ENCODE results near the gene MOSMO. TPM values are rescaled to one million over a fixed set of nuclear protein-coding genes. Genes with fewer than 3 reads are reported as not detected.

The MOSMO gene
- total and polyA plus RNA-seq, 2 donors (not counting 1 experiment from before 2014, with no cell fraction given): 13.0 to 20.2 TPM

GRCh38 chr16:22123146-22123545 is 115.2 kb downstream of the MOSMO start:
- Histone ChIP-seq H3K27me3 (replicated peaks in 1 of 4; ENCODE audit: control extremely low read depth in 1 of 4, control insufficient read depth in 3 of 4, insufficient read depth in 4 of 4, low read length in 3 of 4) (peaks cover 0 to 2% (median 0%) of the 10 kb centered on the region in 4 experiments), H3K9me3 (ENCODE audit: control extremely low read depth in 1 of 3, control insufficient read depth in 2 of 3, insufficient read depth in 1 of 3, low read length in 2 of 3) (no peaks in the 10 kb centered on the region), H3K4me3 (ENCODE audit: control extremely low read depth in 1 of 5, extremely low read depth in 1 of 5, insufficient read depth in 1 of 5, low read depth in 2 of 5, low read length in 4 of 5) (no peak overlapping the region), H3K79me2 (ENCODE audit: control insufficient read depth, insufficient read depth, low read length) (no peaks in the 10 kb centered on the region), H3K4me1 (ENCODE audit: control insufficient read depth in 2 of 2, insufficient read depth in 2 of 2, low read length in 2 of 2) (peaks cover 4 to 5% of the 10 kb centered on the region in 2 donors), H3K27ac (ENCODE audit: low read length in 2 of 2) (no peak overlapping the region), H2AFZ (ENCODE audit: insufficient read depth, low read depth, low read length, poor library complexity, severe bottlenecking) (no peak overlapping the region), H4K20me1 (ENCODE audit: control insufficient read depth, insufficient read depth, low read length, poor library complexity, severe bottlenecking) (no peaks in the 10 kb centered on the region), H3K4me2 (replicated peaks; ENCODE audit: low read depth, low read length, poor library complexity, severe bottlenecking) (no peak overlapping the region), H3K36me3 (replicated peaks in 1 of 2; ENCODE audit: control extremely low read depth in 1 of 2, control insufficient read depth in 1 of 2, extremely low read depth in 1 of 2, insufficient read depth in 2 of 2, low read length in 1 of 2) (no peaks in the 10 kb centered on the region), H3K9ac (ENCODE audit: low read length) (no peak overlapping the region)
- DNase-seq (no peak), ATAC-seq (ENCODE audit: low read depth) (no peak)
- Mint-ChIP-seq H3K4me1 (peaks cover 12% of the 10 kb centered on the region), H3K27me3 (peaks cover 7% of the 10 kb centered on the region), H3K27ac (no peak overlapping the region), H3K9me3 (ENCODE audit: insufficient read depth) (peaks cover 2% of the 10 kb centered on the region), H3K4me3 (no peak overlapping the region)
- intact Hi-C loops (cut with micrococcal nuclease): no loop called here
- no peak for TF ChIP-seq EZH2 (IDR thresholded peaks at IDR 0.05; ENCODE audit: borderline replicate concordance, insufficient read depth, low read depth, low read length, poor library complexity, severe bottlenecking)
- TF ChIP-seq, protein P1, sequence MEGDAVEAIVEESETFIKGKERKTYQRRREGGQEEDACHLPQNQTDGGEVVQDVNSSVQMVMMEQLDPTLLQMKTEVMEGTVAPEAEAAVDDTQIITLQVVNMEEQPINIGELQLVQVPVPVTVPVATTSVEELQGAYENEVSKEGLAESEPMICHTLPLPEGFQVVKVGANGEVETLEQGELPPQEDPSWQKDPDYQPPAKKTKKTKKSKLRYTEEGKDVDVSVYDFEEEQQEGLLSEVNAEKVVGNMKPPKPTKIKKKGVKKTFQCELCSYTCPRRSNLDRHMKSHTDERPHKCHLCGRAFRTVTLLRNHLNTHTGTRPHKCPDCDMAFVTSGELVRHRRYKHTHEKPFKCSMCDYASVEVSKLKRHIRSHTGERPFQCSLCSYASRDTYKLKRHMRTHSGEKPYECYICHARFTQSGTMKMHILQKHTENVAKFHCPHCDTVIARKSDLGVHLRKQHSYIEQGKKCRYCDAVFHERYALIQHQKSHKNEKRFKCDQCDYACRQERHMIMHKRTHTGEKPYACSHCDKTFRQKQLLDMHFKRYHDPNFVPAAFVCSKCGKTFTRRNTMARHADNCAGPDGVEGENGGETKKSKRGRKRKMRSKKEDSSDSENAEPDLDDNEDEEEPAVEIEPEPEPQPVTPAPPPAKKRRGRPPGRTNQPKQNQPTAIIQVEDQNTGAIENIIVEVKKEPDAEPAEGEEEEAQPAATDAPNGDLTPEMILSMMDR (IDR thresholded peaks at IDR 0.05): no peak
- POLR2A ChIA-PET: no interaction called here
- CTCF ChIA-PET: no interaction called here
- 20% methylated on average over 1 of the region's 3 CpGs for WGBS (ENCODE audit: insufficient coverage)

- WGBS (ENCODE audit: insufficient coverage): 83% methylated on average over 3 of the region's 7 CpGs
- ChIA-PET POLR2A (no interaction called here), CTCF (no interaction called here)
- H3K27ac Mint-ChIP-seq: no peak overlapping the region
- Histone ChIP-seq H3K27me3 (replicated peaks in 1 of 4; ENCODE audit: control extremely low read depth in 1 of 4, control insufficient read depth in 3 of 4, insufficient read depth in 4 of 4, low read length in 3 of 4) (peaks cover 0 to 2% (median 0%) of the 10 kb centered on the region in 4 experiments), H3K27ac (ENCODE audit: low read length in 2 of 2) (no peak overlapping the region), H3K4me3 (ENCODE audit: control extremely low read depth in 1 of 5, extremely low read depth in 1 of 5, insufficient read depth in 1 of 5, low read depth in 2 of 5, low read length in 4 of 5) (no peak overlapping the region), H3K79me2 (ENCODE audit: control insufficient read depth, insufficient read depth, low read length) (no peaks in the 10 kb centered on the region), H3K9me3 (ENCODE audit: control extremely low read depth in 1 of 3, control insufficient read depth in 2 of 3, insufficient read depth in 1 of 3, low read length in 2 of 3) (peaks cover 0 to 1% (median 0%) of the 10 kb centered on the region in 3 donors), H3K4me2 (replicated peaks; ENCODE audit: low read depth, low read length, poor library complexity, severe bottlenecking) (no peak overlapping the region), H4K20me1 (ENCODE audit: control insufficient read depth, insufficient read depth, low read length, poor library complexity, severe bottlenecking) (no peaks in the 10 kb centered on the region), H3K4me1 (ENCODE audit: control insufficient read depth in 2 of 2, insufficient read depth in 2 of 2, low read length in 2 of 2) (peaks cover 4 to 5% of the 10 kb centered on the region in 2 donors), H3K9ac (ENCODE audit: low read length) (no peak overlapping the region), H3K36me3 (replicated peaks in 1 of 2; ENCODE audit: control extremely low read depth in 1 of 2, control insufficient read depth in 1 of 2, extremely low read depth in 1 of 2, insufficient read depth in 2 of 2, low read length in 1 of 2) (no peaks in the 10 kb centered on the region), H2AFZ (ENCODE audit: insufficient read depth, low read depth, low read length, poor library complexity, severe bottlenecking) (no peak overlapping the region)
- peaks cover 11% of the 10 kb centered on the region for H3K27me3 Mint-ChIP-seq
- peaks cover 12% of the 10 kb centered on the region for H3K4me1 Mint-ChIP-seq
- TF ChIP-seq, protein P1 (IDR thresholded peaks at IDR 0.05): no peak
- no peak for TF ChIP-seq EZH2 (IDR thresholded peaks at IDR 0.05; ENCODE audit: borderline replicate concordance, insufficient read depth, low read depth, low read length, poor library complexity, severe bottlenecking)
- DNase-seq (no peak), ATAC-seq (ENCODE audit: low read depth) (no peak)
- intact Hi-C loops (cut with micrococcal nuclease): no loop called here
- no peak overlapping the region for H3K4me3 Mint-ChIP-seq
- H3K9me3 Mint-ChIP-seq (ENCODE audit: insufficient read depth): peaks cover 7% of the 10 kb centered on the region
These were observed 116.0 kb downstream of the MOSMO start for GRCh38 chr16:22123759-22124490.
